ENCODE measurements around the gene TMEM80. TPM values are rescaled to one million over a fixed set of nuclear protein-coding genes. Genes with fewer than 3 reads are reported as not detected.
A peak's percentile ranks its signal among the peaks of the same experiment; 100 is the strongest.

The TMEM80 gene
- total and polyA plus RNA-seq, 4 donors: 5.1 to 12.4 (median 8.2) TPM

- TF ChIP-seq GABPA (IDR thresholded peaks at IDR 0.05 in 1 of 2, conservative IDR thresholded peaks at IDR 0.05 in 1 of 2) (no peak), CTCF (IDR thresholded peaks at IDR 0.05; ENCODE audit: low read depth, low read length, missing input control) (no peak), REST (IDR thresholded peaks at IDR 0.05) (no peak), YY1 (IDR thresholded peaks at IDR 0.05) (no peak), RAD21 (IDR thresholded peaks at IDR 0.05) (no peak), NR2F2 (IDR thresholded peaks at IDR 0.05) (no peak), SP1 (IDR thresholded peaks at IDR 0.05) (no peak), FOXA2 (IDR thresholded peaks at IDR 0.05) (no peak), HNF4G (IDR thresholded peaks at IDR 0.05) (no peak), ZBTB33 (IDR thresholded peaks at IDR 0.05) (no peak), TAF1 (conservative IDR thresholded peaks at IDR 0.05) (no peak), FOXA1 (IDR thresholded peaks at IDR 0.05) (no peak), JUND (IDR thresholded peaks at IDR 0.05) (no peak)
- H3K36me3 ChIP-seq (ENCODE audit: control insufficient read depth in 4 of 4, insufficient read depth in 3 of 4, low read depth in 1 of 4, low read length in 3 of 4): peaks cover 2 to 28% (median 13%) of the 10 kb centered on the region in 4 donors
- no peak overlapping the region for H3K27ac ChIP-seq (ENCODE audit: low read depth in 1 of 2, low read length in 2 of 2)
- no peak overlapping the region for H3K9ac ChIP-seq (ENCODE audit: low read depth in 1 of 2, low read length in 2 of 2)
- peaks cover 0 to 19% (median 7%) of the 10 kb centered on the region in 4 donors for H3K4me1 ChIP-seq (ENCODE audit: control insufficient read depth in 4 of 4, insufficient read depth in 4 of 4, low read length in 3 of 4)
- no peak for DNase-seq (ENCODE audit: low spot score)
- peak overlapping the region in 1 of 3 donors; percentile 16 for H3K4me3 ChIP-seq (ENCODE audit: low read depth in 1 of 3, low read length in 3 of 3)
- WGBS: 52% methylated on average over 53 of the region's 53 CpGs
- H3K9me3 ChIP-seq (ENCODE audit: control insufficient read depth in 4 of 4, low read length in 3 of 4): no peaks in the 10 kb centered on the region
- H3K27me3 ChIP-seq (ENCODE audit: control insufficient read depth in 4 of 4, insufficient read depth in 4 of 4, low read length in 3 of 4): no peaks in the 10 kb centered on the region
Measured at GRCh38 chr11:725624-726202, 30.1 kb downstream of the TMEM80 start.

- Histone ChIP-seq H3K4me3 (ENCODE audit: low read depth in 1 of 3, low read length in 3 of 3) (peak overlapping the region in 1 of 3 donors; percentile 16), H3K27ac (ENCODE audit: low read depth in 1 of 2, low read length in 2 of 2) (no peak overlapping the region), H3K9ac (ENCODE audit: low read depth in 1 of 2, low read length in 2 of 2) (no peak overlapping the region), H3K9me3 (ENCODE audit: control insufficient read depth in 4 of 4, low read length in 3 of 4) (no peaks in the 10 kb centered on the region), H3K4me1 (ENCODE audit: control insufficient read depth in 4 of 4, insufficient read depth in 4 of 4, low read length in 3 of 4) (peaks cover 0 to 14% (median 3%) of the 10 kb centered on the region in 4 donors), H3K27me3 (ENCODE audit: control insufficient read depth in 4 of 4, insufficient read depth in 4 of 4, low read length in 3 of 4) (no peaks in the 10 kb centered on the region), H3K36me3 (ENCODE audit: control insufficient read depth in 4 of 4, insufficient read depth in 3 of 4, low read depth in 1 of 4, low read length in 3 of 4) (peaks cover 2 to 21% (median 11%) of the 10 kb centered on the region in 4 donors)
- DNase-seq (ENCODE audit: low spot score): no peak
- 46% methylated on average over 61 of the region's 61 CpGs for WGBS
- no peak for TF ChIP-seq FOXA1 (IDR thresholded peaks at IDR 0.05)
- TF ChIP-seq CTCF (IDR thresholded peaks at IDR 0.05; ENCODE audit: low read depth, low read length, missing input control): no peak
- TF ChIP-seq JUND (IDR thresholded peaks at IDR 0.05): no peak
- TF ChIP-seq NR2F2 (IDR thresholded peaks at IDR 0.05): no peak
- no peak for TF ChIP-seq RXRA (IDR thresholded peaks at IDR 0.05)
- no peak for TF ChIP-seq FOXA2 (IDR thresholded peaks at IDR 0.05)
- no peak for TF ChIP-seq RAD21 (IDR thresholded peaks at IDR 0.05)
- no peak for TF ChIP-seq ZBTB33 (IDR thresholded peaks at IDR 0.05)
- TF ChIP-seq HNF4A (conservative IDR thresholded peaks at IDR 0.05): no peak
- TF ChIP-seq YY1 (IDR thresholded peaks at IDR 0.05): no peak
- no peak for TF ChIP-seq ATF3 (IDR thresholded peaks at IDR 0.05)
- no peak for TF ChIP-seq SP1 (IDR thresholded peaks at IDR 0.05)
Measured at GRCh38 chr11:726278-727220, 30.9 kb downstream of the TMEM80 start.

Data from liver (tissue), 9 donors.